Fibroblast of skin of scalp (primary cell): Measurements from ENCODE around the gene LRRC45.

Experiments
- DNase-seq: peaks from one replicate; pipeline ENCODE4 v3.0.0-alpha.2; 2013

Gene LRRC45

DNA sequence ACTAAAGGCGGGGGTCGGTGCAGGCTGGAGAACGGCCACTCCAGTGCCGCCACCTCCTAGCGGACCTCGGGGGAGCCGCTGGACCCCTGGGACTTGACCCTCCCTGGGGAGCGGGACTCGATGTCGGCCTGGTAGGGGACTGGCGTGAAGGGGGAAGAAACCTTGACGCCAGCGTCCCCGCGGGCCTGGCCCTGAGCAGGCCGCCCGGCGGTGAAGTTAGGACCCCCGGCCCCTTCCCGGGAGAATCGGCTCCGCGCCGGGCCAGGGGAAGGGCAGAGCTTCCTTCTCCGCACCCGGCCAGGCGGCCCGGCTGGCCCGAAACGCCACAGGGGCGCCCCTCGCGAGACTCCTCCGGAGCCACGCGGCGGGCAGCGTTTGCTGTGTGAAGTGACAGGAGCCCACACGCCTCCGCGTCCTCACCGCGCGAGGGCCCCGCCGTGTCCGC is 42.1 kb downstream of the LRRC45 start:
- peak; percentile 18 for DNase-seq

DNA sequence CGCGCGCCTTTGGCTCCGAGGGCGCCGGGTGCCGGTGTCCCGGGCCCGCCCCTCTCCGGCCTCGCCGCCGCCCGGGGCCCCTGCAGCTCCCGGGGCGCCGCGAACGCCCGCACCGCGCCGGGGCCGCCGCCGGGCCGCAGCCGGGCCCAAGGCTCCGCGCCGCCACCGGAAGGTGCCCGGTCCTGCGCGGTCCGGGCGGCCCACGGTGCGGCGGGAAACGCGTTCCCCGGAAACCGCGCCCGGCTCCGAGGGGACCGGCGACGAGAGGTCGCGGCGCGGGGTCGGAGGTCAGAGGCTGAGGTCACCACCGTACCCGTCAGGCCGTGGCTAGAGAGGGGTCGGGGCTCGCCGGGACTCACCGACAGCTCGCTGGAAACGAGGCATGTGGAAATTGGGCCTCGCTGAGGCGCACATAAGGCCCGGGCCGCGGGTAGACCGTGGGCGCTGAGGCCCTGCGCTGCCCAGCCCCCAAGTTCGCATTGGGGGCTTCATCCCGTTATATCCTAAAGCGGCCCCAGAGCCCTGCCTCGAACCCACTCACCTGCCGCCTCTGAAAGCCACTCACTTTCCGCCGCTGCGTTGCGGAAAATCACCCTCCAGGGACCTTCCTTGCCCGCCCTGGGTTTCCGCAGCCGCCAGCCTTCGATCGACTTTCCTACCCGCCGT is 42.7 kb downstream of the LRRC45 start, which contains the start of gene DUS1L:
DUS1L (minus strand) TSS at position 167 of the 666 bp plus-strand sequence. CDS start 745 bp downstream, outside the sequence.
- peak; percentile 67 for DNase-seq

DNA sequence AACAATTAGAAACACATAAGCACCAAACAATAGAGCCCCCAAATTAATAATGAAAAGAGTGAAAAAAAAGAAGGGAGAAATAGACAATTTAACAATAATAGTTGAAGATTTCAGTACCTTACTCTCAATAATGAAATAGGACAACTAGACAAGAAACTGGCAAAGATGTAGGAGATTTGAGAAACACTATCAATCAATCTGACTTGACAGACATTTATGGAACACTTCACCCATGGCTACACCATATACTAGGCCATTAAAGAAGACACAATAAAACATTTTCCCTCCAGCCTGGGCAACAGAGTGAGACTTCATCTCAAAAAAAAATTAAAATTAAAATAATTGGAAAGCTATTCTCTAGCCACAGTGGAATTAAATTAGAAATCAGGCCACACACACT is 47.5 kb downstream of the LRRC45 start:
- no peak for DNase-seq

DNA sequence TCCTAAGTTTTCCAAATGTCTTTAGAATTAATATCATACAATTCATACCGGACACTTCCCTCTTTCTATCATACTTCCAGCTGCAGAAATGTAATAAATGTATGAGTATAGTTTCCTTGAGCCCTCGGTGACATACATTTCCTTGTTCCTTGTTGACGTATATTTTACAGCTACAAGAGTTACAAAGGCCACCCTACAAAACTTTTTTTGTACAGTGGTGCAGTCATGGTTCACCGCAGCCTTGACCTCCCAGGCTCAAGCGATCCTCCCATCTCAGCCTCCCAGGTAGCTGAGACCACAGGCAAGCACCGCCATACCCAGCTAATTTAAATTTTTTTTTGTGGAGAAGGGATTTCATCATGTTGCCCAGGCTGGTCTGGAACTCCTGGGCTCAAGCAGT is 49.7 kb downstream of the LRRC45 start:
- no peak for DNase-seq

DNA sequence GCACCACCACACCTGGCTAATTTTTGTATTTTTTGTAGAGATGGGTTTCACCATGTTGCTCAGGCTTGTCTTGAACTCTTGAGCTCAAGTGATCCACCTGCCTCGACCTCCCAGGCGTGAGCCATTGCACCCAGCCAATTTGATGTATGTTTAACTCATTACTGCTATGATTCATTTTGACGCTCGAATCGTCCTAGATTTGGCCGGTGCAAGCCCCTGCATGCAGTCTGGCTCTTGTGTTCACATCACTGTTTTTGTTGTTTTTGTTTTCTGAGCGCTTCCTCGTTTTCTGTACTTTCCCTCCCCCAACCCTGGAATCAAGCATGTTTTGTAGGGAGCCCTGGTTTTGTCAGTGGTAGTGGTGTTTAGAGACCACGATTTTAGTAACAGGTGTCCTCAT is 50.3 kb downstream of the LRRC45 start:
- no peak for DNase-seq

DNA sequence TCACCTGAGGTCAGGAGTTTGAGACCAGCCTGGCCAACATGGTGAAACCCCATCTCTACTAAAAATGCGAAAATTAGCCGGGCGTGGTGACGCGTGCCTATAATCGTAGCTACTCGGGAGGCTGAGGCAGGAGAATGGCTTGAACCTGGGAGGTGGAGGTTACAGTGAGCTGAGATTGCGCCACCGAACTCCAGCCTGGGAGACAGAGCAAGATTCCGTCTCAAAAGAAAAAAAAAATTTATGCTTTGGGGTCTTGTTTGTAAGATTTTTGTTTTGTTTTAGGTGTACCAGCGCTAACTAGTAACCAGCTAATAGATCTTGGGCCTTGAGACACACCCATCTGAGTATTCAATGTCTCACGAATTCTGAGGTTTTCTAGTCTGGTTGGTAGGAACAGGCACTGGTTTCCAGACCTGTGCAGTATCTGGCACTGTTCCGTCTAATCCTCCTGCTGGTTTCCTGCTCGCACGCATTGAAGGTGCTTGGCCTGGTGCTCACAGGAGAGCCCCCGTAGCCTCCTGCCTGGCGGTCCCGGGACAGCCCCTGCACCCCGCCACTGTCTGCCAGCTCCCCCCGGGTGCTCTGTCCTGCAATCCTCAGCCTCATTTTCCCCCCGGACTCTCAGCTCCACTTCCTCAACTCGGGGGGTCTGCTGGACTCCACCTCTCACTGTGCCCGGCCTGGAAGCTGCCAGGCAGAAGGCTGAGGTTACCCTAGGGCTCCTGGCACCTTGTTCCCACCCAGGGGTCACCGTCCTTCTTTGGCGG is 53.1 kb downstream of the LRRC45 start:
- DNase-seq: no peak

DNA sequence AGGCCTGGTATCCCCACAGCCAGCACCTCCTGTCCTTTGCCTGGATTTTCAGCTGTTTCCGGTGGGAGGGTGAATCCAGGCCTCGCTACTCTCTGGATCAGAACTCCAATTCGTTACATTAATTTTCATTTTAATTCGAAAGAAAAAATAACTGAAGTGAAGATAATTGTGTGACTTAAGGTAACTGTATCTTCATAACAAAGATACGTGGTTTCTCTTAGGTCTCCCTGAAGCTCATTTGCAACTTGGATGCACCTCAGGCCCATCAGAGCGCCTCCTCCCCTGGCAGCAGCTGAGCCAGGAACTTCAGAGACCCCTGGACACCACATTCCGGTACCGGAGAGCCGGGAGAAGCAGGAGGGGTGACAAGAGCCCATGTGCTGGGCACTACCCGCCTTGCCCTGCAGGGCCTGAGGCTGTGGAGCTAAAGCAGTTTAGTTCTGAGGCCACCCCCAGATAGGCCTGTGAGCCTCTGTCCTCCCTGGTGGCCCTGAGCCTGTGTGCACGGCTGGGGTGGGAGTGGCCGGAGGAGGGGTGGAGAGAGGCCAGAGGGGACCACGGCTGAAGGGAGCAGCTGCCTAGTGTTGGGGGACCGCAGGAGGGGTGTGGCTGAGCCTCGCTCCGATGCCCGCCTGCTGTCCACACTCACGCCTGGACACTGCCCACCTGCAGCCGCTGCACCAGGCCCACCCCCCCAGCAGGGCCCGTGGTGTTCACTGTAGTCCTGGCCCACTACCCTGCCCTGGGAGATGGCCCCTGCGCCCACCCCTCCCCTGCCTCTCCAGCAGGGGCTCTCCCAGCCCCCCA is 53.9 kb downstream of the LRRC45 start:
- no peak for DNase-seq

DNA sequence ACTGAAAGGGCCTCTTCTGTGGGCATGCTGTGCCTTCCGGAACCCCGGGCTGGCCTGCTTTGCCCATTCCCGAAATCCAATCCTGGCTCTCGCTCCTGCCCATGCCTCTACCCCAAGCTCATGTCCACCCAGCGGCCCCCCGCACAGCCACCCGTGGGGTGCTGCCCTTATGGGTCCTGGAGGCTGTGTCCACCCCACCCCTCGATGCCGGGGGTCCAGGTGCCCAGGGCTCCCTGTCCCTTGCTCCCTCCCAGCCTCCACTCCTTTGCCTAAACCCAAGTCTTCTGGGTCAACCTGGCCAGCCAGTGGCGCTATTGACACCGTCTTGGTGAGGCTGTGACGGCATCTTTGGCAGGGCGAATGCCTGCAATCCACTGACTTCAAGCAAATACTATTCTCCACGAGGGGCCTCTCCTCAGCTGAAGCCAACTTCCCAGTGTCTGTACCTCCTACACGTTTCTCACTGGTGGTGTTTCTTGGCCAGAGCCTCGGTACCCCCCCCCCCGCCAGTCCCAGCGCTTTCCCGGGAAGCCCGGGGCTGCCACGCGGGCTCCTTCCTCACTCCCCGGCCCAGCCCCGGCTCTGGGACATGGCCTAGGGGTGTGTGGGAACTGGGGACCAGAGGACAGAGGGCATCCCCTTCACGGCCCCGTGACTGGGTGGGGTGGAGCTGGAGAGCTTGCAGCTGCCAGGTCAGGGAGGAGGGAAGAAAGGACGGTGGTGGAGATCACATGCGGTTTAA is 54.7 kb downstream of the LRRC45 start:
- no peak for DNase-seq

DNA sequence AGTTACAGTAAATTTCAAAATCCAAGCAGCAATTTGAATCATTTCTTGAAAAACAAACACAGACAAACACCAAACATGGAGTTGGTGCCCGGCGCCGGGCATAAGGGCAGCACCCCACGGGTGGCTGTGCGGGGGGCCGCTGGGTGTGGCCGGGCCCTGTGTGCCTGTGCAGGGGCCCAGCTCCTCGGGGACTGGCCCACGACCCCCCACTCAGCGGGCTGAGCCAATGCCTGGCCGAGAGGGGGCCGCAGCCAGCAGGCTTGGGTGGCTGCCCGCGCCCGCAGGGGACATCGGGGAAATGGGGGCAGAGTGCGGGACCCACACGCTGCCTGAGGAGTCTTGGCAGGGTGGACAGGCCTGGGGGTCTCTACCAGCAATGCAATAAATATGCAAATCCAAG is 55.3 kb downstream of the LRRC45 start:
- no peak for DNase-seq

DNA sequence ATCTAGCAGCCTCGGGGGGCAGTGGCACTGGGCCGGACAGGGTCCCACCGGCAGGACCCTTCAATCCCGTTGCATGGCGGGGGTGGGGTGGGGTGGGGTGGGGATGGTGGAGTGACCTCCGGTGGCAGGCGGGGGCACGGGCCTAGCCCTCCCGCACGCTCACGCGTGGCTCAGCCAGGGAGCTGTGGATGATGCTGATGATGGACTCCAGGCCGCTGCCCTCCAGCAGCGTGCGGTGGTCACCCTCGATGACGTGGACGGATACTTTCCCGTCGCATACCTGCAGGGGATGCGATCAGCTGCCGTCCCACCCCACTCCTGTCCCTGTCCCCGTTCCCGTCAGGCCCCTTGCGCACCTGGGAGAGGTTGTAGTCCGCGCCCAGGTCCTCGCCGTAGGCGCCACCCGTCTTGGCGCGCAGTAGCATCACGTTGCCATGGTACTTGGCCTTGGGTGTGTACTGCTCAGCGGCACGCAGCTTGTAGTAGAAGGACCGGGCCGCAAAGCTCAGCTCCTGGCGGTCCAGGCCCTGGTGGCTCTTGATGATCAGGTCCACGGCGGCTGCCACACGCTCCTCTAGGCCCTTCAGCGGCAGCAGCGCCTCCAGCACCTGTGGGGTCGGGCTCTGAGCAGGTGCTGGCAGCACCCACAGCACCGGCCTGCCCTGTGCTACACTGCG is 56.0 kb downstream of the LRRC45 start:
- no peak for DNase-seq

DNA sequence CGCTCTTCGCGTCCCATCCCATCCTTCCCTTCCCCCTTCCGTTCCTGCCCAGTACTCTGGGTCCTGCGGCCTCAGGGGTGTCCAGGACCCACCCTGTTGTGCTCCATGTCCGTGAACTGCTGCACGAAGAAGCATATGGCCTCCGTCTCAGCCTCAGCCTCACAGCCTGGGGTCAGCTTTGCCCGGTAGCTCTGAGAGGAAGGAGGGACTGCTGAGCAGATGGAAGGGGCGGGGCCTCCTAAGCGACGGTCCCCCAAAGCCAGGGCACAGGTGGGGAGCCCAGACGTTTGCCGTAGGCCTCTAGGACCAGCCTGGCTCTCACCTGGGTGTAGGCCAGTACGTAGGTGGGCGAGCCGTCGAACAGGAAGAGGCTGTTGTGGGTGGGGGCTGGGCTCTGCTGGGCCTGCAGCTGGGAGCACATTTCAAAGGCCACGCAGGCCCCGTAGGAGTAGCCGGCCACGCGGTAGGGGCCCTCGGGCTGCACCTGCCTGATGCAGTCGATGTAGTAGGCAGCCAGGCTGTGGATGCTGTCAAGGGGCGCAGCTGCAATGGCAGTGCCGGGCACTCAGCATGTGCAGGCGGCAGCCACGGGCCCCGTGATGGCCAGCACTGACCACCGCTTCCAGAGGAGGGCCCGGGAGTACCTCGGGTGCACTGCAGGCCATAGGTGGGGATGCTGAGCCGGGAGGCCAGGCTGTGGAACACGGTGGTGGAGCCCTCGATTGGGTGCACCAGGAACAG is 57.1 kb downstream of the LRRC45 start:
- no peak for DNase-seq
